ENCODE results near the gene MROH7. TPM values are rescaled to one million over a fixed set of nuclear protein-coding genes. Genes with fewer than 3 reads are reported as not detected.

Gene MROH7
- 10 to 100 TPM in 3 of 5 donors, 1 to 10 TPM in 2; 3.0 to 33.8 (median 15.1) TPM for total RNA-seq
- polyA plus RNA-seq, result 1 to 10 TPM in 2 of 3 donors, under 1 TPM in 1; 0.68 to 2.4 (median 1.7) TPM
- long read RNA-seq, donor 1, result 0 reads
- long read RNA-seq, donor 2, result 0 reads
- long read RNA-seq, donor 3, result 0 reads
- long read RNA-seq, donor 4, result 0 reads
- long read RNA-seq, donor 5, result 0 reads
- long read RNA-seq, donor 6, result 0 reads
- long read RNA-seq, donor 7, result 0 reads
- long read RNA-seq, donor 8, result 0 reads
- long read RNA-seq, donor 9, result 0 reads
- long read RNA-seq, donor 10, result 0 reads

DNA sequence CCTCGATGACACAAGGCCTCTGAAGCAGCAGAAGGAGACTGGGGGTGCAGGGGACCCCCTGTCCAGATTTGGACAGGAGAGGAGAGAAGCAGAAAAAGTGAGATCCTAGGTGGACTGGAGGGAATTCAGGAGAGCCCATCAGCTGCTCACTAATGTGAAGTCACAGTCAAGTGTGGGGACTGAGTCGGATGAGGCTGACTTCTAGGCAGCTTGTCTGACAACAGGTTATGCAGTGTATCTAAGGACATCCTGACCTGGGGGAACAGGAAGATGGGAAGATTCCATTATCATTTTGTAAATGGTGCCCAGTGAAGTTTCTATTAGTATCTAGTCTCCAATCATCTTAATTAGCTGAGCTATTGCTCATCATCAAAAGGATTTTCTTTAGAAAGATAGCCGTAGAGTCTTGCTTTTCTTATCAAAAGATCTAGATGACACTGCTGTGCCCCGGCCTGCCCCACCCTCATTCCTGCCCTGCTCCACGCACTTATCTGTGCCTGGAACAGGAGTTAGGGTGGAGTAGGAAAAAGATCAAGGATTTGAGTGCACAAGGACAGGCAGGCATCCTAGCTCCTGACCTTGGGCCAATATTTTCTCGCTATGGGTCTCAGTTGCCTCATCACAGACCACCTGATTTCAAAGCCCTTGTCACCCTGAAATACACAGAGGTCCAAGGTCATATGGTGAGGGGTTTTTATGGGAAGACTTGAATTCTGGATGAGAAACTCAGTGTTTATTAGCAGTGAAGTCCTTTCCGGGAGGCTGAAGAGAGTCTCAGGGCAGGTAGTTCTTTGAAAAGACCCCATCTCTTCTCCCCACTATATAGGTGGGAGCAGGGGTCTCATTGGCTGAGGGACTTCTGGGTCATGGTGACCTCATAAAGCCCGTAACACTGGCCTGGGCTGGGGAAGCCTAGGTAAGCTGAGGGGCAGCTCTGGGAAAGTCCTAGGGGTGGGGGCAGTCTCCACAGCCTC, at the start of gene MROH7:
Gene MROH7 (plus strand): TSS at position 924 of the 974 bp plus-strand sequence. CDS start 11,141 bp downstream, outside the sequence.
- H3K36me3 ChIP-seq, result peaks cover 0 to 3% (median 0%) of the 10 kb centered on the region in 4 donors
- H3K4me3 ChIP-seq, result no peak within 1 kb of the TSS
- intact Hi-C loops (cut with DNase I; ENCODE audit: low total_unique reads), result no loop called here
- no peaks in the 10 kb centered on the region for H3K27me3 ChIP-seq
- WGBS, 5 donors, result 57 to 67% (median 59%) methylated on average over 8 of the region's 8 CpGs
- no peak for DNase-seq
- no peak for TF ChIP-seq POLR2AphosphoS5 (IDR thresholded peaks at IDR 0.05)
- TF ChIP-seq POLR2A (IDR thresholded peaks at IDR 0.05), result no peak
- TF ChIP-seq EP300 (IDR thresholded peaks at IDR 0.05), result no peak
- TF ChIP-seq, protein P1, sequence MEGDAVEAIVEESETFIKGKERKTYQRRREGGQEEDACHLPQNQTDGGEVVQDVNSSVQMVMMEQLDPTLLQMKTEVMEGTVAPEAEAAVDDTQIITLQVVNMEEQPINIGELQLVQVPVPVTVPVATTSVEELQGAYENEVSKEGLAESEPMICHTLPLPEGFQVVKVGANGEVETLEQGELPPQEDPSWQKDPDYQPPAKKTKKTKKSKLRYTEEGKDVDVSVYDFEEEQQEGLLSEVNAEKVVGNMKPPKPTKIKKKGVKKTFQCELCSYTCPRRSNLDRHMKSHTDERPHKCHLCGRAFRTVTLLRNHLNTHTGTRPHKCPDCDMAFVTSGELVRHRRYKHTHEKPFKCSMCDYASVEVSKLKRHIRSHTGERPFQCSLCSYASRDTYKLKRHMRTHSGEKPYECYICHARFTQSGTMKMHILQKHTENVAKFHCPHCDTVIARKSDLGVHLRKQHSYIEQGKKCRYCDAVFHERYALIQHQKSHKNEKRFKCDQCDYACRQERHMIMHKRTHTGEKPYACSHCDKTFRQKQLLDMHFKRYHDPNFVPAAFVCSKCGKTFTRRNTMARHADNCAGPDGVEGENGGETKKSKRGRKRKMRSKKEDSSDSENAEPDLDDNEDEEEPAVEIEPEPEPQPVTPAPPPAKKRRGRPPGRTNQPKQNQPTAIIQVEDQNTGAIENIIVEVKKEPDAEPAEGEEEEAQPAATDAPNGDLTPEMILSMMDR (IDR thresholded peaks at IDR 0.05), result no peak
- H3K9me3 ChIP-seq, result peaks cover 0 to 30% (median 18%) of the 10 kb centered on the region in 4 donors
- no peak within 1 kb of the TSS for H3K27ac ChIP-seq
- peaks cover 0 to 6% (median 0%) of the 10 kb centered on the region in 4 donors for H3K4me1 ChIP-seq

DNA sequence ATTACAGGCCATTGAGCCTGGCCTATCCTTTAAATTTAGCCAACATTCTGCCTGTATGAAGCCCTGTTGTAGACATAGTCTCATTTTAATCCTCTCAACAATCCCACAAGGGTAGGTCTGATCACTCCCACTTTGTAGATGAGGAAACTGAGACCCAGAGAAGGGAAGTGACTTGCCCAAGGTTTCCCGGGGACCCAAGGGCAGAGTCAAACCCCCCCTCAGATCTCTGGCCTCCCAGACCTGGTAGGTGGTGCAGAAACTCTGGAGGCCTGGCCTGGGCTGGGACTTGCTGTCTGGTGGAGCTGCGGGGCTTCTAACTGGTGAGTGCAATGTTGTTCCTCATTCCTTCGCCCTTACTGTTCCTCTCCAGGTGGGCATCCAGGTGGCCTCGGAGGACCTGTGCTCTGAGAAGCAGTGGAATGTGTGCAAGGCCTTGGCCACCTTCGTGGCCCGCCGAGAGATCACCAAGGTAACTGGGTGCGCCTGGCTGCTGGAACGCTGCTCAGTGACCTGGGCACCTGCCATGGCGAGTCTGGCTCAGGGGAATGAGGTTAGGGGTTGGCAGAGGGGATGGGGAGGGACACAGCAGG, 47.9 kb upstream of the MROH7 start:
- TF ChIP-seq POLR2AphosphoS5 (IDR thresholded peaks at IDR 0.05), result no peak
- TF ChIP-seq, protein P1 (IDR thresholded peaks at IDR 0.05), result no peak
- no peak for TF ChIP-seq POLR2A (IDR thresholded peaks at IDR 0.05)
- TF ChIP-seq EP300 (IDR thresholded peaks at IDR 0.05), result no peak
- Histone ChIP-seq H3K36me3 (peaks cover 15 to 80% (median 59%) of the 10 kb centered on the region in 4 donors), H3K4me1 (no peaks in the 10 kb centered on the region), H3K27ac (no peak overlapping the region), H3K27me3 (no peaks in the 10 kb centered on the region), H3K4me3 (no peak overlapping the region), H3K9me3 (no peaks in the 10 kb centered on the region)
- DNase-seq, result no peak
- 86 to 93% (median 92%) methylated on average over 7 to 10 of the region's 10 CpGs for WGBS, 5 donors
- intact Hi-C loops (cut with DNase I; ENCODE audit: low total_unique reads), result no loop called here

DNA sequence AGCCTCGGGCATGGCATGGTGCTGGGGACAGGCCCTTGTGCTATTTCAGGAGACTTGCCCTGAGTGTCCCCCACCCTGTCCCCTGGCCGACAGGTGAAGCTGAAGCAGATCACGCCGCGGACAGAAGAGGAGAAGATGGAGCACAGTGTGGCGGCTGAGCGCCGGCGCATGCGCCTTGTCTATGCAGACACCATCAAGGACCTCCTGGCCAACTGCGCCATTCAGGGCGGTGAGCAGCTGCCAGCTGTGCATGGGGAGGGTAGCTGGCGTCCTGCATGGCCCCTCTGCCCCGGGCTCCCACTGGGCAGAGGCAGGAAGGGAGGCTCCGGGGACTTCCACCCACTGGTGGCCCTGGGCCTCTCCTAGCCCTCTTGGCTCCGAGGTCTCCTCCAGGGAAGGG, 47.1 kb upstream of the MROH7 start:
- TF ChIP-seq, protein P1 (IDR thresholded peaks at IDR 0.05), result no peak
- no peak for TF ChIP-seq EP300 (IDR thresholded peaks at IDR 0.05)
- no peak for TF ChIP-seq POLR2AphosphoS5 (IDR thresholded peaks at IDR 0.05)
- TF ChIP-seq POLR2A (IDR thresholded peaks at IDR 0.05), result no peak
- intact Hi-C loops (cut with DNase I; ENCODE audit: low total_unique reads), result no loop called here
- H3K9me3 ChIP-seq, result no peaks in the 10 kb centered on the region
- H3K4me3 ChIP-seq, result no peak overlapping the region
- DNase-seq, result no peak
- no peaks in the 10 kb centered on the region for H3K27me3 ChIP-seq
- WGBS, 5 donors, result 91 to 97% (median 96%) methylated on average over 11 to 16 of the region's 16 CpGs
- H3K36me3 ChIP-seq, result peaks cover 15 to 80% (median 61%) of the 10 kb centered on the region in 4 donors
- H3K4me1 ChIP-seq, result no peaks in the 10 kb centered on the region
- H3K27ac ChIP-seq, result no peak overlapping the region

DNA sequence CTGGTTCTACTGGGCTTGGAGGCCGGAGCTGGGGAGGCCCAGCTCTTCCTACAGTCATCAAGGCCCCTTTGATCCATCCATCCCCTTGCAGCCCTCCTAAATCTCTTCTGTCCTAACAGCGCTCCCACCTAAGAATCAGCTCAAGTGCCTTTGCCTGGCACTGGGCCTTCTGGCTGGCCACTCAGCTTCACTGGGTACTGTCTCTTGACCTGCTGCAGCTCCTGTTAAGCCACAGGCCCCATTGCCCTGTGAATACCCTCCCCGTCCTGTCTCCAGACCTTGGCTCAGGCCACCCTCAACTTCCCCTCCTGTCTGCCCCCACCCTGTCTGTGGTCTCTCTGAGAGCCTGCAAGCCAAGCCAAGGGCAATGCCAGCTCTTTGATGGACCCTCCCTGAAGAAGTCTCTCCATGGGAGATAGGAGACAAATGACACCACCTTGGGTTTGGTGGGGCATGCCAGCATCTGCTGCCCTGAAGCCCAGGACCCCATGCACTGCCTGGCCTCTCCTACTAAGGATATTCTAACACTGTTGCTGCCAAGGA, 45.6 kb upstream of the MROH7 start:
- TF ChIP-seq POLR2AphosphoS5 (IDR thresholded peaks at IDR 0.05), result no peak
- no peak for TF ChIP-seq EP300 (IDR thresholded peaks at IDR 0.05)
- TF ChIP-seq, protein P1 (IDR thresholded peaks at IDR 0.05), result no peak
- TF ChIP-seq POLR2A (IDR thresholded peaks at IDR 0.05), result no peak
- DNase-seq, result no peak
- no peaks in the 10 kb centered on the region for H3K27me3 ChIP-seq
- H3K4me3 ChIP-seq, result no peak overlapping the region
- H3K4me1 ChIP-seq, result no peaks in the 10 kb centered on the region
- H3K27ac ChIP-seq, result no peak overlapping the region
- no peaks in the 10 kb centered on the region for H3K9me3 ChIP-seq
- intact Hi-C loops (cut with DNase I; ENCODE audit: low total_unique reads), result no loop called here
- 85 to 97% (median 92%) methylated on average over 3 of the region's 3 CpGs for WGBS, 5 donors
- peaks cover 15 to 89% (median 68%) of the 10 kb centered on the region in 4 donors for H3K36me3 ChIP-seq
